ENCODE data around the gene QRFP. TPM values are rescaled to one million over a fixed set of nuclear protein-coding genes. Genes with fewer than 3 reads are reported as not detected.

QRFP gene
- under 0.01 TPM for total RNA-seq

- DNase-seq (ENCODE audit: low spot score in 2 of 2) (no peak), FAIRE-seq (no peak)
These were observed at the start of gene QRFP for GRCh38 chr9:130896233-130897014. Gene QRFP (minus strand): TSS chr9:130896812. CDS start chr9:130893838, 2,974 bp downstream.

GRCh38 chr9:130945173-130945572 is 48.6 kb upstream of the QRFP start:
- FAIRE-seq (no peak), DNase-seq (ENCODE audit: low spot score in 2 of 2) (no peak)

GRCh38 chr9:130944510-130945058 is 48.0 kb upstream of the QRFP start:
- FAIRE-seq (no peak), DNase-seq (ENCODE audit: low spot score in 2 of 2) (no peak)

GRCh38 chr9:130943777-130944176 is 47.2 kb upstream of the QRFP start:
- DNase-seq (ENCODE audit: low spot score in 2 of 2), result no peak
- FAIRE-seq, result no peak

GRCh38 chr9:130943221-130943620 is 46.6 kb upstream of the QRFP start:
- DNase-seq (ENCODE audit: low spot score in 2 of 2), result no peak
- FAIRE-seq, result no peak

- DNase-seq (ENCODE audit: low spot score in 2 of 2) (no peak), FAIRE-seq (no peak)
These were observed 46.1 kb upstream of the QRFP start for GRCh38 chr9:130942679-130943078.

- DNase-seq (ENCODE audit: low spot score in 2 of 2) (no peak), FAIRE-seq (no peak)
These were observed 45.5 kb upstream of the QRFP start for GRCh38 chr9:130942084-130942483.

- no peak for FAIRE-seq
- DNase-seq (ENCODE audit: low spot score in 2 of 2), result peak; percentile 78 to 86
These were observed 44.3 kb upstream of the QRFP start for GRCh38 chr9:130940693-130941576.

GRCh38 chr9:130940027-130940549 is 43.5 kb upstream of the QRFP start:
- DNase-seq (ENCODE audit: low spot score in 2 of 2), result no peak
- no peak for FAIRE-seq

GRCh38 chr9:130939405-130940026 is 42.9 kb upstream of the QRFP start:
- FAIRE-seq (no peak), DNase-seq (ENCODE audit: low spot score in 2 of 2) (no peak)

GRCh38 chr9:130938652-130939404 is 42.2 kb upstream of the QRFP start, which contains the start of gene FIBCD1:
Gene FIBCD1 (minus strand): TSS chr9:130939247. CDS start chr9:130938607, 640 bp downstream.
- FAIRE-seq, result no peak
- DNase-seq (ENCODE audit: low spot score in 2 of 2), result no peak

- FAIRE-seq, result no peak
- DNase-seq (ENCODE audit: low spot score in 2 of 2), result no peak
These were observed 41.6 kb upstream of the QRFP start for GRCh38 chr9:130938184-130938651.

GRCh38 chr9:130937146-130938076 is 40.8 kb upstream of the QRFP start:
- FAIRE-seq (no peak), DNase-seq (ENCODE audit: low spot score in 2 of 2) (no peak)

- no peak for DNase-seq (ENCODE audit: low spot score in 2 of 2)
- no peak for FAIRE-seq
These were observed 39.9 kb upstream of the QRFP start for GRCh38 chr9:130936285-130937117.

- FAIRE-seq, result no peak
- no peak for DNase-seq (ENCODE audit: low spot score in 2 of 2)
These were observed 39.1 kb upstream of the QRFP start for GRCh38 chr9:130935648-130936271.

- DNase-seq (ENCODE audit: low spot score in 2 of 2), result no peak
- no peak for FAIRE-seq
These were observed 38.4 kb upstream of the QRFP start for GRCh38 chr9:130934702-130935647.

All from frontal cortex (tissue), 4 donors.